H1 (cell line): ENCODE data around the gene LIMK2. TPM values are rescaled to one million over a fixed set of nuclear protein-coding genes. Genes with fewer than 3 reads are reported as not detected.
"Not testable (repeated sequence)": the region's sequence is repeated elsewhere in the genome, so short reads cannot be mapped to it uniquely, and the experiment has no call there.

Experiments
- CTCF ChIA-PET: fragments of 300-600 bp; sonication (Branson Sonifier 250); formaldehyde crosslinking; loops from one replicate; lab custom pipeline; 2021; ENCODE audit not compliant: partially characterized antibody; lab: Charles Lee
- POLR2A ChIA-PET: fragments of 300-600 bp; sonication (Branson Sonifier 250); formaldehyde crosslinking; loops from one replicate; lab custom pipeline; 2021; ENCODE audit warnings: inconsistent platforms; ENCODE audit not compliant: partially characterized antibody; lab: Charles Lee
- DNase-seq, 2 experiments: peaks; one replicate each; pipeline versions ENCODE4 v3.0.0 to v3.0.0-alpha.2; 2010 to 2022; ENCODE audit warnings: low spot score in 2 of 2, low read depth in 1 of 2, mixed read lengths in 1 of 2
- FAIRE-seq: peaks from 2 replicates; lab custom pipeline; 2011; peaks lifted over from hg19 to GRCh38; lab: Jason Lieb, UNC
- H2AFZ ChIP-seq: 2 replicates; pipeline ENCODE4 v1.8.1; 2012; ENCODE audit warnings: low read length, inconsistent platforms
- H2AK5ac ChIP-seq: 2 replicates; pipeline ENCODE4 v1.6.1; 2013; ENCODE audit warnings: low read depth, low read length
- H2BK120ac ChIP-seq: replicated peaks from 2 replicates; pipeline ENCODE3; 2013; ENCODE audit warnings: low read depth, low read length, inconsistent platforms
- H2BK12ac ChIP-seq: 2 replicates; pipeline ENCODE4 v1.6.1; 2013; ENCODE audit warnings: low read depth, low read length
- H2BK15ac ChIP-seq: 2 replicates; pipeline ENCODE4 v1.6.1; 2013; ENCODE audit warnings: low read length
- H2BK20ac ChIP-seq: 2 replicates; pipeline ENCODE4 v1.6.1; 2013; ENCODE audit warnings: low read length
- H2BK5ac ChIP-seq: 2 replicates; pipeline ENCODE4 v1.6.1; 2013; ENCODE audit warnings: low read depth, low read length
- H3K14ac ChIP-seq: 2 replicates; pipeline ENCODE4 v1.6.1; 2013; ENCODE audit warnings: inconsistent platforms; ENCODE audit not compliant: insufficient read length
- H3K18ac ChIP-seq: 2 replicates; pipeline ENCODE4 v1.6.1; 2013; ENCODE audit warnings: low read length; ENCODE audit errors: extremely low read depth
- H3K23ac ChIP-seq: 2 replicates; pipeline ENCODE4 v1.6.1; 2013; ENCODE audit warnings: inconsistent platforms; ENCODE audit not compliant: insufficient read length
- H3K23me2 ChIP-seq: 2 replicates; pipeline ENCODE4 v1.6.1; 2013; ENCODE audit warnings: low read depth, low read length
- H3K27ac ChIP-seq: 2 replicates; pipeline ENCODE4 v1.6.1; 2011; ENCODE audit warnings: low read depth, low read length, inconsistent platforms
- H3K27me3 ChIP-seq, 4 experiments: replicated peaks in 1 of 4; 1 replicate in 1 of 4; 2 replicates in 3 of 4; pipeline versions ENCODE4 v1.6.1 to v1.8.1; 2011 to 2013; ENCODE audit warnings: low read length in 3 of 4, mild to moderate bottlenecking in 3 of 4, inconsistent platforms in 2 of 4, mixed read lengths in 2 of 4, moderate library complexity in 1 of 4; ENCODE audit not compliant: control insufficient read depth in 3 of 4, insufficient read depth in 3 of 4; ENCODE audit errors: extremely low read depth in 1 of 4
- H3K36me3 ChIP-seq, 4 experiments: 2 replicates each; pipeline versions ENCODE4 v1.6.1 to v1.8.1; 2011 to 2013; ENCODE audit warnings: mild to moderate bottlenecking in 4 of 4, low read length in 3 of 4, moderate library complexity in 2 of 4, control low read depth in 1 of 4, inconsistent platforms in 1 of 4; ENCODE audit not compliant: insufficient read depth in 4 of 4, control insufficient read depth in 2 of 4
- H3K4ac ChIP-seq: replicated peaks from 2 replicates; pipeline ENCODE3; 2013; ENCODE audit warnings: low read length, low read depth, mixed read lengths, inconsistent platforms; ENCODE audit not compliant: insufficient read length
- H3K4me1 ChIP-seq, 4 experiments: replicated peaks in 1 of 4; 1 replicate in 1 of 4; 2 replicates in 3 of 4; pipeline versions ENCODE4 v1.6.1 to v1.8.1; 2011 to 2013; ENCODE audit warnings: low read length in 3 of 4, inconsistent platforms in 2 of 4, mixed read lengths in 1 of 4; ENCODE audit not compliant: insufficient read depth in 4 of 4, control insufficient read depth in 3 of 4
- H3K4me2 ChIP-seq, 2 experiments: 2 replicates each; pipeline versions ENCODE4 v1.6.1 to v1.8.1; 2011 to 2013; ENCODE audit warnings: low read depth in 2 of 2, low read length in 2 of 2, control low read depth in 1 of 2, inconsistent platforms in 1 of 2, mild to moderate bottlenecking in 1 of 2; ENCODE audit not compliant: insufficient read depth in 1 of 2
- H3K4me3 ChIP-seq, 4 experiments: fragments of 200-600, 300-600 bp in 1 of 4; sonication (generic), shearing (Covaris generic), sonication (Bioruptor Twin) in 1 of 4; 2 replicates each; pipeline versions ENCODE4 v1.5.1 to v1.8.1; 2011 to 2016; ENCODE audit warnings: low read length in 4 of 4, low read depth in 3 of 4, control low read depth in 2 of 4, inconsistent platforms in 2 of 4, mild to moderate bottlenecking in 2 of 4, mixed read lengths in 1 of 4, moderate library complexity in 1 of 4; ENCODE audit not compliant: insufficient read depth in 2 of 4; ENCODE audit errors: extremely low read depth in 1 of 4
- H3K56ac ChIP-seq: replicated peaks from 2 replicates; pipeline ENCODE3; 2013; ENCODE audit warnings: low read depth, mild to moderate bottlenecking, mixed read lengths, low read length, inconsistent platforms; ENCODE audit not compliant: insufficient read length
- H3K79me1 ChIP-seq: 2 replicates; pipeline ENCODE4 v1.6.1; 2013; ENCODE audit warnings: low read depth, low read length, control low read depth
- H3K79me2 ChIP-seq, 2 experiments: 2 replicates each; pipeline versions ENCODE4 v1.6.1 to v1.8.1; 2012 to 2013; ENCODE audit warnings: low read length in 2 of 2, mild to moderate bottlenecking in 2 of 2, inconsistent platforms in 1 of 2; ENCODE audit not compliant: insufficient read depth in 2 of 2, control insufficient read depth in 1 of 2
- H3K9ac ChIP-seq, 4 experiments: replicated peaks in 1 of 4; 1 replicate in 1 of 4; 2 replicates in 3 of 4; pipeline versions ENCODE4 v1.6.1 to v1.8.1; 2011 to 2013; ENCODE audit warnings: low read depth in 3 of 4, low read length in 3 of 4, control low read depth in 2 of 4, mild to moderate bottlenecking in 2 of 4, moderate library complexity in 2 of 4, inconsistent platforms in 1 of 4; ENCODE audit errors: extremely low read depth in 1 of 4
- H3K9me3 ChIP-seq, 2 experiments: 2 replicates each; pipeline versions ENCODE4 v1.6.1 to v1.8.1; 2012 to 2013; ENCODE audit warnings: mild to moderate bottlenecking in 2 of 2, moderate library complexity in 2 of 2, control low read depth in 1 of 2, inconsistent platforms in 1 of 2, low read depth in 1 of 2, low read length in 1 of 2, mixed read lengths in 1 of 2; ENCODE audit not compliant: insufficient read depth in 2 of 2
- H4K20me1 ChIP-seq, 2 experiments: replicated peaks in 1 of 2; 2 replicates each; pipeline versions ENCODE3 to v1.8.1; 2011 to 2013; ENCODE audit warnings: inconsistent platforms in 2 of 2, low read length in 2 of 2, mild to moderate bottlenecking in 1 of 2; ENCODE audit not compliant: insufficient read depth in 2 of 2, control insufficient read depth in 1 of 2
- H4K5ac ChIP-seq: 2 replicates; pipeline ENCODE4 v1.6.1; 2013; ENCODE audit warnings: low read length, low read depth, mixed read lengths, inconsistent platforms; ENCODE audit not compliant: insufficient read length
- H4K8ac ChIP-seq: 2 replicates; pipeline ENCODE4 v1.8.0; 2013; ENCODE audit warnings: mild to moderate bottlenecking, moderate library complexity, low read length, inconsistent platforms; ENCODE audit not compliant: insufficient read depth; ENCODE audit errors: extremely low read depth
- H4K91ac ChIP-seq: replicated peaks from 2 replicates; pipeline ENCODE3; 2013; ENCODE audit warnings: low read length, mixed read lengths, inconsistent platforms; ENCODE audit not compliant: insufficient read length
- SP2 ChIP-seq: IDR thresholded peaks from 2 replicates; pipeline ENCODE4 v1.6.1; 2012; ENCODE audit warnings: mild to moderate bottlenecking, low read length, inconsistent platforms
- WGBS, 2 experiments: shearing (Covaris generic) in 1 of 2; methylation state at CpG; one replicate each; pipeline versions ENCODE4 v1.1.6 to v1.1.7; 2013 to 2015; ENCODE audit warnings: low lambda C conversion rate in 2 of 2, mixed read lengths in 2 of 2, inconsistent platforms in 1 of 2, low coverage in 1 of 2, missing lambda C conversion rate in 1 of 2; ENCODE audit not compliant: insufficient replicate concordance in 2 of 2, insufficient coverage in 1 of 2, insufficient read length in 1 of 2; ENCODE audit errors: extremely low coverage in 1 of 2, missing lambda C conversion rate in 1 of 2; 5-methylcytosine and 5-hydroxymethylcytosine counted together
- polyA plus RNA-seq, 7 experiments: library from polyadenylated mRNA; depleted of rRNA in 3 of 7; stranded (reverse) in 5 of 7; unstranded in 2 of 7; fragments of >200 nt in 5 of 7; fragments of 200-250 nt in 2 of 7; gene quantifications; 1 replicate in 5 of 7; 2 replicates in 1 of 7; 4 replicates in 1 of 7; pipeline versions ENCODE4 v1.2.1 to v1.2.3, GENCODE V29; 2011 to 2013; ENCODE audit warnings: missing spikeins in 2 of 7, mixed read lengths in 2 of 7
- total RNA-seq: library from RNA; stranded (reverse); fragmentation: NEBNext Ultra II Directional; extraction: Animal tissue kit (Norgen Biotek cat#: 25700); gene quantifications from 2 replicates; pipeline ENCODE4 v1.2.1, GENCODE V29; 2021

Gene LIMK2
- total and polyA plus RNA-seq, 2 of the 8 experiments (the other 6 are each of a cell fraction or from before 2014, with no cell fraction given) = 13.2 to 37.6 TPM

DNA sequence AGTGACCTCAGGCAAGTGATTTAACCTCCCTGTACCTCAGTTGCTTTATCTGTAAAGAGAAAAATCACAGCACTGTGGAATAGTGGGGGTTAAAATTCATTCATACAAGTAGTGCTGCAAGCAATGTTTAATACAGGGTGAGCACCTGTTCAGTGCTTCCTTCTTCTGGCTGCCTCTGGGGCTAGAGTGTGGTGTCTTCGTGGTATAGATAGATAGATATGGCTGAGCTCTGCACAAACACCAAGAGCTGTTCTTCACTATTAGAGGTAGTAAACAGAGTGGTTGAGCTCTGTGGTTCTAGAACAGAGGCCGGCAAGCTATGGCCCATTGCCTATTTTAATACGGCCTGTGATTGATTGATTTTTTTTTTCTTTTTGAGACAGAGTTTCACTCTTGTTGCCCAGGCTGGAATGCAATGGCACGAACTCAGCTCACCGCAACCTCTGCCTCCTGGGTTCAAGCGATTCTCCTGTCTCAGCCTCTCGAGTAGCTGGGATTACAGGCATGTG is 32.9 kb downstream of the LIMK2 start (continued):
- no peak for TF ChIP-seq SP2
- TF ChIP-seq, all 59 proteins: peak for 0

DNA sequence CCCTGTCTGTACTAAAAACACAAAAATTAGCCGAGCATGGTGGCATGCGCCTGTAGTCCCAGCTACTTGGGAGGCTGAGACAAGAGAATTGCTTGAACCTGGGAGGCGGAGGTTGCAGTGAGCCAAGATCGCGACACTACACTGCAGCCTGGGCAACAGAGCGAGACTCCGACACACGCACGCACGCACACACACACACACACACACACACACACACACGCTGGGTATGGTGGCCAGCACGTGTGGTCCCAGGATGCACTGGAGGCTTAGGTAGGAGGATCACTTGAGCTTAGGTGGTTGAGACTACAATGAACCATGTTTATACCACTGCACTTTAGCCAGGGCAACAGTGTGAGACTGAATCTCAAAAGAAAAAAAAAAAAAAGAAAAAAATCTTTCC is 33.9 kb downstream of the LIMK2 start:
- H3K4me3 ChIP-seq, H3K23ac ChIP-seq, H3K79me1 ChIP-seq, H3K14ac ChIP-seq, H2BK5ac ChIP-seq, H4K91ac ChIP-seq, H2AFZ ChIP-seq, H3K4me2 ChIP-seq, H2BK15ac ChIP-seq, H4K5ac ChIP-seq, H3K4ac ChIP-seq, H4K8ac ChIP-seq, H3K9ac ChIP-seq, H3K23me2 ChIP-seq, FAIRE-seq, H3K27ac ChIP-seq, H3K56ac ChIP-seq, H2BK12ac ChIP-seq, H4K20me1 ChIP-seq, H3K27me3 ChIP-seq, H3K9me3 ChIP-seq, H3K18ac ChIP-seq, H3K79me2 ChIP-seq, DNase-seq, H2BK20ac ChIP-seq, H2BK120ac ChIP-seq, H2AK5ac ChIP-seq, H3K36me3 ChIP-seq: not testable (repeated sequence)
- POLR2A ChIA-PET = interaction anchor here (0.7 kb wide), 1 partner anchor 243 kb away, joined by 3 read pairs; the partner anchor contains the start of gene EIF4ENIF1
- 92% methylated on average over 7 of the region's 12 CpGs; no CpG with 5 or more reads in 1 of the 2 experiments for WGBS, 2 experiments
- CTCF ChIA-PET = interaction anchor here (0.6 to 4.3 kb wide), 2 partner anchors 14 to 27 kb away, joined by 4 to 19 read pairs; no protein-coding TSS in a partner anchor
- H3K4me1 ChIP-seq = peaks cover 8 to 21% (median 13%) of the 10 kb centered on the region in 4 experiments
